IMR-90 (cell line): Measurements from ENCODE around the gene PF4V1. TPM values are rescaled to one million over a fixed set of nuclear protein-coding genes. Genes with fewer than 3 reads are reported as not detected.

Experiments
- ATAC-seq: fragments of 200-7000 bp; cut with Tn5 transposase; 2 replicates; pipeline ENCODE4 v1.9.1; 2020; ENCODE audit warnings: low read depth, mild to moderate bottlenecking, moderate library complexity
- BruUV-seq: library from RNA; stranded (reverse); fragments of 400-500 nt; replicated peaks from 2 replicates; lab custom pipeline; 2021; lab: Mats Ljungman, UMichigan
- CTCF ChIA-PET: fragments of 300-600 bp; formaldehyde crosslinking; extraction: SDS; loops from one replicate; lab custom pipeline; 2021; ENCODE audit warnings: antibody characterized with exemption; lab: Yijun Ruan, JAX
- POLR2A ChIA-PET: fragments of 300-600 bp; sonication (Branson Sonifier 250); formaldehyde crosslinking; loops from one replicate; lab custom pipeline; 2022; ENCODE audit warnings: antibody characterized with exemption; ENCODE audit not compliant: unreplicated experiment; lab: Charles Lee
- DNase-seq: peaks from one replicate; pipeline ENCODE4 v3.0.0; 2013
- H2AFZ ChIP-seq: replicated peaks from 2 replicates; pipeline ENCODE3; 2013; ENCODE audit warnings: low read length, mild to moderate bottlenecking; ENCODE audit not compliant: poor library complexity
- H2AK5ac ChIP-seq: 2 replicates; pipeline ENCODE4 v1.6.1; 2013; ENCODE audit warnings: low read depth, low read length, inconsistent platforms
- H2AK9ac ChIP-seq: replicated peaks from 2 replicates; pipeline ENCODE3; 2013; ENCODE audit warnings: mild to moderate bottlenecking, low read depth, low read length, moderate library complexity; ENCODE audit not compliant: poor library complexity
- H2BK120ac ChIP-seq: 2 replicates; pipeline ENCODE4 v1.6.1; 2013; ENCODE audit warnings: low read depth, low read length, inconsistent platforms
- H2BK15ac ChIP-seq: 3 replicates; pipeline ENCODE4 v1.6.1; 2013; ENCODE audit warnings: low read depth, low read length, inconsistent platforms
- H2BK20ac ChIP-seq: 2 replicates; pipeline ENCODE4 v1.6.1; 2013; ENCODE audit warnings: low read depth, mild to moderate bottlenecking, inconsistent platforms, low read length, moderate library complexity
- H2BK5ac ChIP-seq: 2 replicates; pipeline ENCODE4 v1.6.1; 2013; ENCODE audit warnings: mild to moderate bottlenecking, low read depth, low read length, inconsistent platforms; ENCODE audit not compliant: poor library complexity, severe bottlenecking
- H3K14ac ChIP-seq: replicated peaks from 2 replicates; pipeline ENCODE4 v1.6.1; 2013; ENCODE audit warnings: low read depth, low read length, inconsistent platforms
- H3K18ac ChIP-seq: 2 replicates; pipeline ENCODE4 v1.6.1; 2013; ENCODE audit warnings: low read depth, low read length, control low read depth
- H3K23ac ChIP-seq: 2 replicates; pipeline ENCODE4 v1.6.1; 2013; ENCODE audit warnings: low read depth, low read length, inconsistent platforms
- H3K27ac ChIP-seq: 2 replicates; pipeline ENCODE4 v1.5.1; 2013; ENCODE audit warnings: mild to moderate bottlenecking, control low read depth, low read length; ENCODE audit not compliant: insufficient read depth
- H3K27me3 ChIP-seq: 2 replicates; pipeline ENCODE4 v1.6.1; 2013; ENCODE audit warnings: low read length; ENCODE audit not compliant: control insufficient read depth, insufficient read depth
- H3K36me3 ChIP-seq: 2 replicates; pipeline ENCODE4 v1.6.1; 2013; ENCODE audit warnings: low read length, mixed read lengths; ENCODE audit not compliant: control insufficient read depth, insufficient read depth
- H3K4ac ChIP-seq: 2 replicates; pipeline ENCODE4 v1.6.1; 2013; ENCODE audit warnings: low read depth, low read length, inconsistent platforms
- H3K4me1 ChIP-seq: 2 replicates; pipeline ENCODE4 v1.6.1; 2013; ENCODE audit warnings: low read length, mixed read lengths; ENCODE audit not compliant: control insufficient read depth, insufficient read depth
- H3K4me2 ChIP-seq: 2 replicates; pipeline ENCODE4 v1.6.1; 2013; ENCODE audit warnings: low read depth, mild to moderate bottlenecking, control low read depth, low read length, moderate library complexity
- H3K4me3 ChIP-seq: 2 replicates; pipeline ENCODE4 v1.5.1; 2013; ENCODE audit warnings: low read depth, mild to moderate bottlenecking, control low read depth, low read length, moderate library complexity; ENCODE audit not compliant: insufficient read depth
- H3K56ac ChIP-seq: 2 replicates; pipeline ENCODE4 v1.6.1; 2013; ENCODE audit warnings: low read length, inconsistent platforms; ENCODE audit not compliant: insufficient read depth; ENCODE audit errors: extremely low read depth
- H3K79me1 ChIP-seq, 2 experiments: 2 replicates each; pipeline ENCODE4 v1.6.1; 2013; ENCODE audit warnings: low read length in 2 of 2, inconsistent platforms in 1 of 2, low read depth in 1 of 2
- H3K9ac ChIP-seq: 2 replicates; pipeline ENCODE4 v1.6.1; 2013; ENCODE audit warnings: low read depth, low read length, control low read depth
- H3K9me1 ChIP-seq: 2 replicates; pipeline ENCODE4 v1.6.1; 2013; ENCODE audit warnings: low read length, inconsistent platforms; ENCODE audit not compliant: insufficient read depth
- H3K9me3 ChIP-seq: 2 replicates; pipeline ENCODE4 v1.6.1; 2013; ENCODE audit warnings: low read length; ENCODE audit not compliant: control insufficient read depth, insufficient read depth
- H4K20me1 ChIP-seq: 2 replicates; pipeline ENCODE4 v1.6.1; 2013; ENCODE audit warnings: low read length, inconsistent platforms; ENCODE audit not compliant: insufficient read depth
- H4K5ac ChIP-seq: 2 replicates; pipeline ENCODE4 v1.6.1; 2013; ENCODE audit warnings: mild to moderate bottlenecking, low read depth, low read length, control low read depth
- H4K8ac ChIP-seq, 2 experiments: 2 replicates each; pipeline ENCODE4 v1.6.1; 2013; ENCODE audit warnings: low read depth in 2 of 2, low read length in 2 of 2, control low read depth in 1 of 2, inconsistent platforms in 1 of 2
- H4K91ac ChIP-seq: 2 replicates; pipeline ENCODE4 v1.6.1; 2013; ENCODE audit warnings: low read depth, low read length, inconsistent platforms; ENCODE audit not compliant: insufficient read depth
- BHLHE40 ChIP-seq: fragments of 150-350 bp; IDR thresholded peaks from 2 replicates; pipeline ENCODE4 v1.6.1; 2016; ENCODE audit warnings: mild to moderate bottlenecking, low read depth, low read length
- CEBPB ChIP-seq: IDR thresholded peaks from 2 replicates; pipeline ENCODE4 v1.6.1; 2012; ENCODE audit warnings: low read depth, low read length, improper control_type of control experiment
- CHD1 ChIP-seq: IDR thresholded peaks from 2 replicates; pipeline ENCODE4 v1.6.1; 2012; ENCODE audit warnings: low read depth, low read length, improper control_type of control experiment
- CTCF ChIP-seq: conservative IDR thresholded peaks from 2 replicates; pipeline ENCODE4 v1.5.1; 2012; ENCODE audit warnings: mild to moderate bottlenecking, low read depth, low read length, improper control_type of control experiment
- FOS ChIP-seq: fragments of 150-350 bp; IDR thresholded peaks from 2 replicates; pipeline ENCODE4 v1.6.1; 2016; ENCODE audit warnings: low read depth, low read length
- MAFK ChIP-seq: IDR thresholded peaks from 2 replicates; pipeline ENCODE4 v1.6.1; 2012; ENCODE audit warnings: low read depth, low read length, improper control_type of control experiment
- MAZ ChIP-seq: IDR thresholded peaks from 2 replicates; pipeline ENCODE4 v1.6.1; 2012; ENCODE audit warnings: low read depth, mild to moderate bottlenecking, low read length, improper control_type of control experiment, moderate library complexity, borderline replicate concordance
- MXI1 ChIP-seq: IDR thresholded peaks from 2 replicates; pipeline ENCODE4 v1.6.1; 2012; ENCODE audit warnings: low read depth, mild to moderate bottlenecking, low read length, moderate library complexity, borderline replicate concordance
- NFE2L2 ChIP-seq: fragments of 150-350 bp; IDR thresholded peaks from 2 replicates; pipeline ENCODE4 v1.6.1; 2016; ENCODE audit warnings: low read depth, mild to moderate bottlenecking, low read length
- POLR2A ChIP-seq: IDR thresholded peaks from 2 replicates; pipeline ENCODE4 v1.6.1; 2012; ENCODE audit warnings: mild to moderate bottlenecking, low read depth, low read length
- RAD21 ChIP-seq: IDR thresholded peaks from 2 replicates; pipeline ENCODE4 v1.6.1; 2012; ENCODE audit warnings: low read length, improper control_type of control experiment
- RCOR1 ChIP-seq: IDR thresholded peaks from 2 replicates; pipeline ENCODE4 v1.6.1; 2012; ENCODE audit warnings: mild to moderate bottlenecking, low read length, improper control_type of control experiment; ENCODE audit not compliant: insufficient replicate concordance
- RFX5 ChIP-seq: IDR thresholded peaks from 2 replicates; pipeline ENCODE4 v1.8.0; 2012; ENCODE audit warnings: low read depth, mild to moderate bottlenecking, low read length, moderate library complexity
- SMC3 ChIP-seq: fragments of 150-350 bp; IDR thresholded peaks from 2 replicates; pipeline ENCODE4 v1.6.1; 2016; ENCODE audit warnings: low read depth, mild to moderate bottlenecking, antibody characterized with exemption, low read length, moderate library complexity
- USF2 ChIP-seq: fragments of 150-350 bp; IDR thresholded peaks from 2 replicates; pipeline ENCODE4 v1.6.1; 2017; ENCODE audit warnings: mild to moderate bottlenecking, antibody characterized with exemption, low read length, low read depth
- WGBS, 2 experiments: methylation state at CpG; one replicate each; pipeline versions ENCODE4 v1.1.5 to v1.1.7; 2013; ENCODE audit warnings: missing lambda C conversion rate in 2 of 2; ENCODE audit not compliant: insufficient read length in 1 of 2; ENCODE audit errors: extremely low coverage in 2 of 2; 5-methylcytosine and 5-hydroxymethylcytosine counted together
- dilution Hi-C: fragments of 300-500 bp; cut with HindIII; formaldehyde crosslinking; loops from one replicate; pipeline ENCODE4 v1.14.3; 2018; ENCODE audit warnings: low sequenced_read_pairs; ENCODE audit not compliant: unreplicated experiment
- in situ Hi-C: fragments of 300-500 bp; cut with MboI; formaldehyde crosslinking; loops from 3 replicates; pipeline ENCODE4 v1.14.3; 2019; ENCODE audit warnings: low sequenced_read_pairs, inconsistent platforms, mixed read lengths
- intact Hi-C: fragments of 100-400 bp; cut with micrococcal nuclease; formaldehyde crosslinking; loops from 2 replicates; pipeline ENCODE4 v1.10.0; 2022
- polyA plus RNA-seq, 3 experiments: library from polyadenylated mRNA; depleted of rRNA; stranded (reverse); fragments of >200 nt; gene quantifications; 2 replicates each; pipeline ENCODE4 v1.2.3, GENCODE V29; 2012; ENCODE audit warnings: low replicate concordance in 1 of 3
- total RNA-seq: library from RNA; depleted of rRNA; stranded (reverse); fragments of >200 nt; gene quantifications from 2 replicates; pipeline ENCODE4 v1.2.3, GENCODE V29; 2012
- TF ChIP-seq, protein P1 (sequence below): fragments of 150-350 bp; IDR thresholded peaks from 2 replicates; pipeline ENCODE4 v1.6.1; 2016; ENCODE audit warnings: low read depth, mild to moderate bottlenecking, low read length, moderate library complexity, borderline replicate concordance

Gene PF4V1
- total and polyA plus RNA-seq, 2 of the 4 experiments (the other 2 are of a cell fraction), result not detected

DNA sequence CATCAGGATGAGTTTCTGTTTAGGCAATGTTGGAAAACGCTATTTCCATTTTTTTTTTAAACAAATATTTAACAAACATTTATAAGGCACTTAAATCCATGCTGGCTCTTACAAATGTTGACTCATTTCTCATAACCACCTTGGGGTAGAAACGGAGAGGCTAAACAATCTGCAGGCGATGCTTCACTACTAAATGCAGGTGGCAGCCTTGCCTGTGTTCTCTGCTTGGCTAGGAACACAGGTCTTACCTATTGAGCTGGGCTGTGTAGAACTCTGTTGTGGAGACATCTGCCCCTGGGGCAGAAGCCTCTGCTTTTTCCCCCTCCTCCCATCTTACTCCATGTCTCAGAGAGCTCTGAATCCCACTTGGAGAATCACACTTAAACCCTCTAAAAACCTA, 14.7 kb downstream of the PF4V1 start:
- dilution Hi-C loops (no loop called here), in situ Hi-C loops (no loop called here), intact Hi-C loops (loop anchor here (10.0 kb wide), 2 partner anchors 167 to 267 kb away; partner anchors contain the start of gene CXCL3)
- Histone ChIP-seq H3K56ac (no peak overlapping the region), H4K5ac (no peak overlapping the region), H4K8ac (no peak overlapping the region), H2AFZ (no peak overlapping the region), H3K4me1 (peaks cover 5% of the 10 kb centered on the region), H2BK20ac (no peak overlapping the region), H2AK9ac (no peak overlapping the region), H4K91ac (no peak overlapping the region), H4K20me1 (no peaks in the 10 kb centered on the region), H3K18ac (no peak overlapping the region), H2BK15ac (no peak overlapping the region), H2BK5ac (no peak overlapping the region), H2BK120ac (no peak overlapping the region), H3K27ac (no peak overlapping the region), H3K14ac (no peak overlapping the region), H3K27me3 (peaks cover 48% of the 10 kb centered on the region), H2AK5ac (no peak overlapping the region), H3K4me2 (no peak overlapping the region), H3K9ac (no peak overlapping the region), H3K36me3 (no peaks in the 10 kb centered on the region), H3K4me3 (no peak overlapping the region), H3K9me3 (no peaks in the 10 kb centered on the region), H3K9me1 (no peaks in the 10 kb centered on the region), H3K4ac (no peak overlapping the region), H3K79me1 (no peaks in the 10 kb centered on the region), H3K23ac (no peak overlapping the region)
- DNase-seq (no peak), ATAC-seq (no peak)
- POLR2A ChIA-PET, result no interaction called here
- CTCF ChIA-PET, result interaction anchor here (1.4 to 1.7 kb wide), 2 partner anchors 138 to 267 kb away, joined by 4 read pairs; no protein-coding TSS in a partner anchor
- no TSS peak for BruUV-seq
- TF ChIP-seq CTCF (no peak), MXI1 (no peak), CHD1 (no peak), POLR2A (no peak), RAD21 (no peak), RCOR1 (no peak), BHLHE40 (no peak), CEBPB (no peak), MAFK (no peak), FOS (no peak), RFX5 (no peak), MAZ (no peak), NFE2L2 (no peak), SMC3 (no peak), USF2 (no peak)
- TF ChIP-seq, protein P1, sequence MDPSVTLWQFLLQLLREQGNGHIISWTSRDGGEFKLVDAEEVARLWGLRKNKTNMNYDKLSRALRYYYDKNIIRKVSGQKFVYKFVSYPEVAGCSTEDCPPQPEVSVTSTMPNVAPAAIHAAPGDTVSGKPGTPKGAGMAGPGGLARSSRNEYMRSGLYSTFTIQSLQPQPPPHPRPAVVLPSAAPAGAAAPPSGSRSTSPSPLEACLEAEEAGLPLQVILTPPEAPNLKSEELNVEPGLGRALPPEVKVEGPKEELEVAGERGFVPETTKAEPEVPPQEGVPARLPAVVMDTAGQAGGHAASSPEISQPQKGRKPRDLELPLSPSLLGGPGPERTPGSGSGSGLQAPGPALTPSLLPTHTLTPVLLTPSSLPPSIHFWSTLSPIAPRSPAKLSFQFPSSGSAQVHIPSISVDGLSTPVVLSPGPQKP, result no peak
- 100% methylated on average over 1 of the region's 3 CpGs; no CpG with 5 or more reads in 1 of the 2 experiments for WGBS, 2 experiments
